ENCODE data around the gene WNT11.

WNT11 gene

GRCh38 chr11:76153571-76153923 lies 52.8 kb downstream of the WNT11 start:
- DNase-seq (ENCODE audit: low spot score) = peak; percentile 24

- DNase-seq (ENCODE audit: low spot score) = no peak
These were observed 53.3 kb downstream of the WNT11 start for GRCh38 chr11:76152741-76153570.

- DNase-seq (ENCODE audit: low spot score) = peak; percentile 88
These were observed 54.1 kb downstream of the WNT11 start for GRCh38 chr11:76152086-76152681.

GRCh38 chr11:76151556-76152085 lies 54.7 kb downstream of the WNT11 start:
- DNase-seq (ENCODE audit: low spot score) = no peak

- no peak for DNase-seq (ENCODE audit: low spot score)
These were observed 56.2 kb downstream of the WNT11 start for GRCh38 chr11:76150141-76150540.

- DNase-seq (ENCODE audit: low spot score) = no peak
These were observed 56.6 kb downstream of the WNT11 start for GRCh38 chr11:76149713-76150112.

- no peak for DNase-seq (ENCODE audit: low spot score)
These were observed 57.2 kb downstream of the WNT11 start for GRCh38 chr11:76148941-76149613.

GRCh38 chr11:76148231-76148630 lies 58.1 kb downstream of the WNT11 start:
- no peak for DNase-seq (ENCODE audit: low spot score)

GRCh38 chr11:76147106-76147740 lies 59.1 kb downstream of the WNT11 start:
- no peak for DNase-seq (ENCODE audit: low spot score)

- DNase-seq (ENCODE audit: low spot score) = no peak
These were observed 63.0 kb downstream of the WNT11 start for GRCh38 chr11:76143274-76143673.

GRCh38 chr11:76141901-76142588 lies 64.3 kb downstream of the WNT11 start:
- DNase-seq (ENCODE audit: low spot score) = no peak

- peak; percentile 41 for DNase-seq (ENCODE audit: low spot score)
These were observed 65.3 kb downstream of the WNT11 start for GRCh38 chr11:76140912-76141574.

- DNase-seq (ENCODE audit: low spot score) = no peak
These were observed 67.0 kb downstream of the WNT11 start for GRCh38 chr11:76139314-76139713.

All from Ammon's horn (tissue), 1 donor.